Ishikawa (cell line): ENCODE data around the gene PFKM.

Experiments used
- CEBPB ChIP-seq: IDR thresholded peaks from 2 replicates; pipeline ENCODE4 v1.6.1; 2012
- CREB1 ChIP-seq: IDR thresholded peaks from 2 replicates; pipeline ENCODE4 v1.6.1; 2012; ENCODE audit warnings: low read depth
- EGR1 ChIP-seq: IDR thresholded peaks from 2 replicates; pipeline ENCODE4 v1.6.1; 2012
- EP300 ChIP-seq: IDR thresholded peaks from 2 replicates; pipeline ENCODE4 v1.6.1; 2012; ENCODE audit warnings: borderline replicate concordance
- FOXM1 ChIP-seq: IDR thresholded peaks from 2 replicates; pipeline ENCODE4 v1.6.1; 2012; ENCODE audit warnings: low read depth, borderline replicate concordance
- MAX ChIP-seq: IDR thresholded peaks from 2 replicates; pipeline ENCODE4 v1.6.1; 2012
- RAD21 ChIP-seq: IDR thresholded peaks from 2 replicates; pipeline ENCODE4 v1.6.1; 2012; ENCODE audit warnings: low read depth
- REST ChIP-seq: IDR thresholded peaks from 2 replicates; pipeline ENCODE4 v1.6.1; 2012; ENCODE audit warnings: low read depth, mild to moderate bottlenecking
- TAF1 ChIP-seq: IDR thresholded peaks from 2 replicates; pipeline ENCODE4 v1.6.1; 2012; ENCODE audit warnings: low read depth, mild to moderate bottlenecking
- TCF12 ChIP-seq: IDR thresholded peaks from 2 replicates; pipeline ENCODE4 v1.6.1; 2012; ENCODE audit warnings: low read depth
- TEAD4 ChIP-seq: IDR thresholded peaks from 2 replicates; pipeline ENCODE4 v1.6.1; 2012
- USF1 ChIP-seq: IDR thresholded peaks from 2 replicates; pipeline ENCODE4 v1.6.1; 2012
- YY1 ChIP-seq: IDR thresholded peaks from 2 replicates; pipeline ENCODE4 v1.6.1; 2012; ENCODE audit warnings: low read depth
- ZBTB7A ChIP-seq: IDR thresholded peaks from 2 replicates; pipeline ENCODE4 v1.6.1; 2012; ENCODE audit warnings: low read depth

GRCh38 chr12:48180424-48180823, 61.3 kb downstream of the PFKM start:
- no peak for TF ChIP-seq TCF12
- no peak for TF ChIP-seq EGR1
- no peak for TF ChIP-seq RAD21
- TF ChIP-seq EP300 = no peak
- no peak for TF ChIP-seq REST
- no peak for TF ChIP-seq CEBPB
- TF ChIP-seq YY1 = no peak
- TF ChIP-seq CREB1 = no peak
- no peak for TF ChIP-seq USF1
- TF ChIP-seq TAF1 = no peak
- TF ChIP-seq MAX = no peak
- TF ChIP-seq FOXM1 = no peak
- no peak for TF ChIP-seq ZBTB7A
- TF ChIP-seq TEAD4 = no peak
